Gastroesophageal sphincter (tissue), 3 donors: Measurements from ENCODE around the gene PTPRN2.

Experiments used
- CTCF ChIP-seq, 4 experiments: fragments of 200-600 bp in 2 of 4; fragments of 450-650 bp in 2 of 4; sonication (generic) in 1 of 4; IDR thresholded peaks; one replicate each; pipeline ENCODE4 v1.5.1; 2017 to 2019; ENCODE audit warnings: antibody characterized with exemption in 4 of 4, mild to moderate bottlenecking in 2 of 4, moderate library complexity in 2 of 4
- EP300 ChIP-seq: sonication (generic); formaldehyde crosslinking; IDR thresholded peaks from one replicate; pipeline ENCODE4 v1.6.1; 2017; ENCODE audit warnings: antibody characterized with exemption, mild to moderate bottlenecking
- POLR2A ChIP-seq, 2 donors: fragments of 450-650 bp; IDR thresholded peaks; one replicate each; pipeline ENCODE4 v1.6.1; 2017; ENCODE audit warnings: antibody characterized with exemption in 2 of 2, mild to moderate bottlenecking in 2 of 2, moderate library complexity in 1 of 2

- TF ChIP-seq EP300 (no peak), POLR2A (IDR thresholded peaks at IDR 0.05) (no peak), CTCF (IDR thresholded peaks at IDR 0.05) (no peak)
Observed at GRCh38 chr7:158252837-158253669, 334.6 kb downstream of the PTPRN2 start.
